ENCODE results near the gene NPTX1.
A peak's percentile ranks its signal among the peaks of the same experiment; 100 is the strongest.

NPTX1 gene

DNA sequence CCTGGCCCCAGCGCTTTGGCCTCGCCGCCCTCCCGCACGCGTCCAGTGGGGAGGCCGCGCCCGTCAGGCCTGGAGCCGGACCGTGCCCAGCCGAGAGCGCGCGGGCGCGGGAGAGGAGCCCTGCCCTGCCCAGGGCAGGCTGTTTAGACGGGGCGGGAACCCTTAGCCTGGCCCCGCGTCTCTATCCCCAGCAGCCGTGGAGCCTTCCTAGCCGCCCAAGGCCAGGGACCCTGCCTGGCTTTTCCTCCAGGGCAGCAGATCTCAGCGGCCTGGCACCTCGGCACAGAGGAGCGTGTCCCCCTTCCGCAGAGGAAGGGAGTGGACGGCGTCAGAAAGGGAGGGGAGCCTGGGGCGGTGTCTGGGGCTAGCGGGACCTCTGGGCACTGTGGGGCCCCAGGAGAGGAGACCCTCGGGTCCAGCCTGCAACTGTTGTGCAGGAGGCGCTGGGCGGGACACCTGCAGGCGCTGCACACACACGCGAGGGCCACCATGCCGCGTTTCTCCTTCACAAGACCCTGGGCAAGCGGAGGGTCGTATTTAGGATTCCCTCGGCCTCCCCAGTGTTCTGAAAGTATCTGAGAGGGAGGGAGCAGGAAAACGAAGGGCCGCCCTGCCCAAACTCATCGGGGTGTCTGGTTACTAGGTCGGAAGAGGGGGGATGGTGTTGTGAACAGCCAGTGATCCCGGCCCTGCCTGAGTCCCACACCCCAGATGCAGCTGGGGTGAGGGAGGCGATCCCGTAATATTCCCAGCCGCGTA is 2.3 kb upstream of the NPTX1 start:
- no peak for DNase-seq

DNA sequence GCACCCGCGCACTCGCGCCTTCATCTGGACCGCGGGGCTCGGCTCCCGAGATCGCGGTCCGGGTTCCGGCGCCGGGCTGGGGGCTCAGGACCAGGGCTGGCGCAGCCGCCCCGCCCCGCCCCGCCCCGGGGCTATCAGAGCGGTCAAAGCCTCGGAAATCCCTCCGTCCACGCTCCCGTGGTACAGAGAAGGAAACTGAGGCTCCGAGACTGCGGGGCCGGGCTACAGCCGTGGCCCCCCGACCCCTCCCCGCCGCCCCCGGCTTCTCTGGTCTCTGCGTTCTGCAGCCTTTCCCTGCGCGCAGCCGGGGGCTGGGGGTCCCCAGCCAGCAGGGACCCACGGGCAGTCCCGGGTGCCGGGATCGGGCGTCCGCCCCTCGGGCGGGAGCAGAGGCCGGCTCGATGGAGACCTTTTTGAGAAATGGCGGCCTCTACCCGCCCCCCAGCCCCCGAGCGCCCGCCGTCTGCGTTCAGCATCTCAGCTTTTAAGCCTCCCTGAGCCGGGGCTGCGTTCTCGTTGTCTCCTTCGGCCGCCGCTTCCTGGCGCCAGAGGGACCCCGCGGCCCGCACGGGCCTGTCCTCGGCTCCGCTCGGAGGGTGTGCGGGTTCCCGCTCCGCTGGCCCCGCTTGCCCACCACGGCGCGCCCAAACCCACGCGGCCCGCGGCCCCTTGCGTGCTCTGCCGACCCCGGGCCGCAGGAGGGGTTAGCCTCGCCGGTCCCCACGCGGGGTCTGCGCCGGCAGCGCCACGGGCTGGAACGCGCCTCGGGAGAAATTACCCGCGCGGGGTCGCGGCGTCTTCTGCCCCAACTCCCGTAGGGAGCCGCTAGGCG is 1.5 kb upstream of the NPTX1 start:
- DNase-seq, result peak; percentile 74

DNA sequence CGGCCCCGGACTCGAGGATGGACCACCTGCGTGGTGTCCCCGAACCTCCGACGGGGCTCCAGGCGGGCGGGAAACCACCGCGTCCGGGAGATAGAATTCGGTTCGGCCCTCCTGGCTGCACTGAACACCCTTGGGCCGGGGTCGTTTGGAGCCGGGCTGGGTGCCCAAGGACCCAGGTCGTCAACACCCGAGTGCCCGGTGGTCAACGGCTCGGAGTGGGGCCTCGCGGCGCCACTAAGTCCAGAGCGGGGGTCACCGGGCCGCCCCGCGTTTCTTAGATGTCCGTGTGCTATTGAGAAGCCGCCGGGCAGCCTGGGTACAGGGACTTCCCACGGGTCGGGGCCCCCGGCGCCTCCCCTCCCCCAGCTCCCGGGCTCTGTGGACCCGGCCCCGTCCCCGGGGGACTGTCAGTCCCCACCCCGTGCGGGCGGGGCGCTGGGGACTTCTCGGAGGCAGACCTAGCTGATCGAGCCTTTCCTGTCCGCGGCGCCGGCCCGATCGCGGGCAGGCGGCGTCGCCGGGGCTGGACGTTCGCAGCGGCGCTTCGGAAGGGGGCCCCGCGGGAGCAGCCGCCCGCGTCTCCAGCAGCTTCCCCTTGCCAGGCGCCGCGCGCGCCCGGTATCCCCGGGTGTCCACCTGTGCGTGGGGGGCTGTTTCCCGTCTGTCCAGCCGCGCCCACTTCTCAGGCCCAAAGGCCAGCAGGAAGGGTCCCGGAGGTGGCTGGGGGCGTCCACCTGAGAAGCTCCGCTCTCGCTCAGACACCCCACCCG is 655 bp upstream of the NPTX1 start:
- DNase-seq, result no peak

DNA sequence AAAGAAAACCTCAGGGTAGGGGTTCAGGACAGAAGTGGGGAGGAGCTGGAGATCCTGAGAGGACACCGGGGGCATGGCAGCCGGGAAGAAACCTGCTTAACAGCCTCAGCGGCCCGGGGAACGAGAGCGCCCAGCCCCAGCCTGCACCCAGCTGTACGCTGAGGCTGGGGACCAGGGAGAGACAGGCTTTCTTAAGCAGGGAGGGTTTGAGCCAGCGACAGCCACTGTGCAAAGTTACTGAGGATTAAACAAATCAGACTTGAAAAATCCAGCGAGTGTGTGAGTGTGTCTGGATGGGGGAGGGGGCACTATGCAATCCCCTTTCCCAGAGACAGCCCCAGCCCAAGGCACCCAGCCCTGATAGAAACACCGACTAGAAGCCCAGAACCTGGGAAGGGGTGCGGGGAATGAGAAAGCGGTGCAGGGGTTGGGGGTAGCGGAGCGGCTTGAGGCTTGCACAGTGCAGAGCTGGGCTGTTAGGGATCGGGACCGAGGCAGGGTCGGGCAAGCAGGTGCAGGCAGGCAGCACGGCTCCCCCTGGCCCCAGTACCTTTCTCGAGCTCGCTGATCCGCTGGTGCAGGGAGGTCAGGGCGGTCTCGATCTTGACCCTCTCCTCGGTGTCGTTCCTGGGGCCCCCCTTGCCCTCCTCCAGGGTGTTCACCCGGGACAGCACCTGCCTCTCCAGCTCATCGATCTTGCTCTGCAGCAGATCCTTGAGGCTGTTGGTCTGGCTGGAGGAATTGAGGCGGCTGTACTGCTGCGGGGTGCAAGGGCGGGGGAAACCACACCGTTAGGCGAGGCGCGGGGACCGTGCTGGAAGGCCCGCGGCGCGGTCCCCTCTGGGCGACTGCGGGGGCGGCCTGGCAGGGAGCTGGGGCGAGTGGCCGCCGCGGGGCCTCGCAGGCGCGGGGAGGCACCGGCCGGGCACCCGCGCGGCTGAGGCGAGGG is 1.2 kb downstream of the NPTX1 start:
- DNase-seq, result no peak

DNA sequence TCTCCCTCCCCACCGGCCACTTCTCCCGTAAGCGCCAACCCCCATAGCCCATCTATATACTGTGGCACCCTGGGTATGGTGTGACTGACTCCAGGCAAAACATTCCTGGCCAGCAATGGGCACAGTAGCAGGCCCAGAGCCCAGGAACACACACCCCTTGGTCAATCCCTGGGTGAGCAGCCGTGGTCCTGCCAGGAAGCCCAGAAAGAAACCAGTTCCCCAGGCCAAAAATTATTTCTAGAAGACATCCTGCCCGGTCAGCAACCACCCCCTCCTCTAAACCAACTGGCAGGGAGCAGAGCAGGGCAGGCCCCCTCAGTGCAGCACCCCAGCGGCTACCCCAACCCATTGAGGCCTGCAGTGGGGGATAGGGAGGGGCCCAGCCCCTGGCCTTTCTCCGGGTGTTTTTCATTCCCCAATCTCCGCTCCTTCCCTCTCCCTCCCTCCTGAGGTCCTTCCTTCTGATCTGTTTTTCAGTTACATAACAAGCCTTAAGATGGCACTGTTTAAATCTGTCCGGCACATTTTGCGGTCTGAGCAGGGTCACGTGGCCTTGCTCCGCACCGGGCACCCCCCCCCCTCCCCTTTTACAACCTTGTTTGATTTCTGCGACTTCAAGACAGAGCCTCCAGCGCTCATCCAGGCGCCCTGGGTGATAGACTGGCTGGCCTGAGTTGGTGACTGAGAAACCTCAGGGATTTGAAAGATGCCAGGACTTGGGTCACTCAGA is 2.0 kb downstream of the NPTX1 start:
- DNase-seq, result no peak

DNA sequence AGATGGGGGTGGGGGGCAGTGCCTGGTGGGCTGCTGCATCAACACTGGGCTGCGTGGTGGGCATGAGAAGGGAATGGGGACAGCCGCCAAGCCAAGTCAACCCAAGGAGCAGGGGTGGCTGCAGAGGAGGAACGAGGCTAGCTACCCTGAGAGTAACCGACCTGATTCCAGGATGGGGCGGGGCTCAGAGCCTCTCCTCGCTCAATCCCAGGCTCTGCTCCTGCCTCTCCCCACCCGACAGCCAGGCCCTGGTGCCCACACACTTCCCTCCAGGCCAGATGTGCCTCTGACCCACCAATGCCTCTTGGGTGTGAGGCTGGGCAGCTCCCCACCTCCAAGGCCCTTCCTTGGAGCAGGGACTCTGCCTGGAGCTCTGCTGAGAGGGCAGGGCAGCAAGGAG is 2.7 kb downstream of the NPTX1 start:
- DNase-seq, result no peak

DNA sequence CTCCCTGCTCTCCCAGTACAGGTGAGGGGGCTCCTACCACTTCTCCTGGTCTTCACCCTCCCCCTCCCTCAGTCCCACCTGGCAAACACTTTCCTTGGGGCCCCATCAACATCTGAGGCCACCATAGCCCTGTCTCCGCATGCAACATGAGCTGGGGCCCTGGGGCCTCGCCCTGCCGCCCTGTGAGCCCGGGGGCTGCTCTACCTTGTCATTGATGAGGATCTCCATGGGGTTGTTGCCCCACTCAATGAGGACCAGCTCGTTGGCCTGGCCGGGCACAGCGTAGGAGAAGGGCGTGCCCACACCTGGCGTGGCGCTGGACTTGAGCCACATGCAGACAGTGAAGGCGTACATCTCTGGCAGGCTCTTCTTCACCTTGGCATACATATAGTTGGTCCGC is 3.4 kb downstream of the NPTX1 start:
- no peak for DNase-seq

DNA sequence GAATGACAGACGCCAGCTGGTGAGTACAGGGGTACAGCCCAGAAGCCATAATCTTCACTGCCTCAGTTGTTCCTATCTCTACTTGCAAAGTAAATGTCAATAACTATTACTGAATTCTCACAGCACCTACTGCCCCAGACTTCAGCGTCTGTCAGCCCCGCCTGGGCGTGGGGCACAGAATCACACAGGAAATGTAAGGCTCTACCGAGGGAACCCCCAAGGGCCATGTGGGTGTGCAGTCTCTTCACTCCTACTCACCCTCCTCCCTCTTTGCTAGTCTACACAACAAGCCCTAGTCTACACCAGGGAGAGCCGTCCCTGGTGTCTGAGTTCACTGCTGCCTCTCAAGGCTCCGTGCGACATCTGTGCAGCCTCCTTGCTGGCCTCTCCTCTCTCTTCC is 4.5 kb downstream of the NPTX1 start:
- no peak for DNase-seq

DNA sequence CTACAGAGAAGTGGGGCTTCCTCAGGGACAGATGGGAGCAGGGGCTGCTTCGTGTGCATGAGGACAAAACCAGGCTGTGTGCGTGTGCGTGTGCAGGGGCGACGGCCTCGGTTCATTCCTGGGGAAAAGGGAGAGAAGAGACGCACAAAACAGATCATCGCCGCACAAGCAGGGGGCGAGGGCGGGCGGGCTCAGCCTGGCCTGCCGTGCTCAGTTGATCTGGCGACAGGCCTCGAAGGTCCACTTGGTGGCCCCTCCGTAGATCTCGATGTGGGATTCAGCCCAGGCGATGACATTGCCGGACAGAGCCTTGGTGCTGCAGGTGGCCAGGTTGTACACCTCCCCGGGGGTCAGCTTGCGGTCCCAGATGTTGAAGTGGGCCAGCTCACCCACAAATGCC is 5.8 kb downstream of the NPTX1 start:
- DNase-seq, result no peak

DNA sequence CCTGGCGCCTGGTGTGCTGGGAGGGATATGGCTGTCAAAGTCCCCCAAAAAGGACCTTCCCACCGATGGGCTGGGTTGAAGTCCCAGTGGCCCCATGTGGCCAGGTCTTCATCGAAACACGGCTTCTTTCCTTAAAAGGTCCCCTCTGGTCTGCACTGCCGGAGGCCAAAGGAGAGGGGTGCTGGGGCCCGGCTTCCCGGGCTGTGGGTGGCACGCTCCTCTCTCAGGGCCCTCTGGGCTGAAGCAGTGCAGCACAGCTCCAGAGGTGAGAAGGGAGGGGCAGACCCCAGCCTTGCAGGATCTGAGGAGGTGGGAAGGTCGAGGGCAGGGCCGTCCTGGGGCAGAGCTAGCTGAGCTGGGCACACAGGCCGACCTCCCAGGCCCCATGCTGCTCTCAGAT is 6.7 kb downstream of the NPTX1 start:
- no peak for DNase-seq

DNA sequence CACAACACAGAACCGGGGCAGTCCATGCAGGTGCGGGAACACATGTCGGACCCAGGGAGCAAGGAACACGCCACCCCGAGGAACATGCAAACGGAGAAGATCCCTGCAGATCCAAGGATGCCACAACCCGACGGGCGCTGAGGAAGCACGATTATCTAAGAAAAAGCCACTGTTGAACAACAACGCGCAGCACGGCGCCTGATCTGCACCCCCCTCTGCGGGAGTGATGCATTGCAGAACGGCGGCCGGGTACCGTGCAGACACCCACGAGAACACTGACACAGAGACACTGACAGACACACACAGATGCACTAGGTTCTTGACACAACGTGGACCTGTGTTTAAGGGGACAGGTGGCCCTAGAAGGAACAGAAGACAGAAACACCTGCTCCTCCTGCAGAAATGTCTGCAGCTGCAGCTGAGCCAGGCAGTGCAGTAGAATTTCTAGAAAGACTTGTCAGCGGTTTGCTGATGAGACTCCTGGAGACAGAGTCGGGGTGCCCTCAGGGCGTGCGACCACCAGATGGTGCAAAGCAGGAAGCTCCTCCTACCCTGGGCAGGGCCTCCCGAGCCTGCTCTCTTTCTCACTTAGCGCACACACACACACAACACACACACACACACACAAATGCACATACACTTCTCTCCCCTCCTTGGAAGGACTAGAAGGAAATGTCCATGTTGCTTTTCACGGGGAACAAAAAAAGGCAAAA is 7.5 kb downstream of the NPTX1 start:
- DNase-seq, result no peak

DNA sequence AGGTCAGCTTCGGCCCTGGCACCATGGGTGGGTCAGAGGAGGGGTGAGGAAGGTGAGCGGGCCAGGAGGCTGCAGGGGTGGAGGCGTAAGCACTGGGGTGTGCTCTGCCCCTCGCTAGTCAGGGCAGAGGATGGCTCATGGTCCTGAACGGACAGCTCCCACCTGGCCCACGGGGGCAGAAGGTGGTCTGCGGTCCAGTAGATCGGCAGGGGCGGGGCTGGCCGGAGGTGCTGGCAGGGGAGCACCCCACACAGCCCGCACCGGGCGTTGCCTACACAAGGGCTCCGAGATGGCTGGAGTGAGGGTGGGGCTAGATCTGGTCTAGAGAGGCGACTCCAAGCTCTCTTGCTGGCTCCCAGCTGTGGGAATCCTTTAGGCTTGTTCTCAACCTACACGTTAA is 8.2 kb downstream of the NPTX1 start:
- DNase-seq, result no peak

DNA sequence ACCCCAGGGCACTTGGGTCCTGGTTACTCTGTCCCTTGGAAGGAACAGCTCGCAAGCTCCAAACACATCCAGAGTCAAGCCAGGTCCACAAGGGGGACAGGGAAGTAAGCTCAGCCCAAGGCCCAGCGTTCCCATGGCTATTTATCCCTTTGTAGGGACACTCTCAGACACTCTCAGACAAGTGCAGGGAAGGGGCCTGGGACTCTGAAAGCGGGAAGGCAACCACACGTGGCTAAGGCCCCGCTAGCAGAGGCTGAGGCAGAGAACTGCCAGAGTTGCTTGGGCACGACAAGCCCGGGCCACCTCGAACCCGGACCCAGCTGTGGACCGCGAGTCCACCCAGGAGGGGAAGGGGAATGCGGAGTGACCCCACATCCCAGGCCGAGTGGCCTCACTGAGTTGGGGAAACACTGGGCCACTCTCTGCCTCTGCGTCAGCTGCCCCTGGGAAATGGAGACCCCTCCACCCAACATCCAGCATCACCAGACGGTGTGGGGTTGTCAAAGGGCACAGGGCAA is 10.2 kb downstream of the NPTX1 start:
- DNase-seq, result no peak

DNA sequence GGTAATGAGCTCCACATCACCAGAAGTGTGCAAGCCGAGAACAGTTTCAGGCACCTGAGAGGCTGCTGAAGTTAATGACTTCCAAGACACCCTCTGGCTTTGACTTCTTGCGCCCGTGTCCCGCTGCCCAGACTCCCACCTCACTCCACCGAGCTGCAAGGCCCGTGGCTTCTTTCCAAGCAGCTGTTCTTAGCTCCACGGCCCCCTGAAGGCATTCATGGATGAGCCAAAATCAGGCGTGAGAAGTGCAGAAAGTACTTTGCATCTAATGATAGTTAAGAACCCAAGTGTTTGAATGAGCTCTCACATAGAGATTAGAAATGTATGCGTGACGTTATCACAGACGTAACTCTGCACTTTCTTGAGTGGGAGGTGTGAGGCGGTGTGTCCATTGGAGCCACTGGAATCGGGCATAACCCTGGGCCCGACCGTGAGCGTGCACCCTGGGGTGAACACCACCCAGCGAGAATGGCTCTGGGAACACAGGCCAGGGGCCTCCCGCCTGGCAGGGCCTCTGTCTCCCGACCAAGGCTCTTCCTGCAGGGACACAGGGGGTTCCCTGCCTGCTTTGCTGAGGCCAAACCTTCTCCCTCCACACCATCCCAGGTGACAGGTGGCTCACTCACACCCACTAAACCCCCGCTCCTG is 11.0 kb downstream of the NPTX1 start:
- DNase-seq, result no peak

DNA sequence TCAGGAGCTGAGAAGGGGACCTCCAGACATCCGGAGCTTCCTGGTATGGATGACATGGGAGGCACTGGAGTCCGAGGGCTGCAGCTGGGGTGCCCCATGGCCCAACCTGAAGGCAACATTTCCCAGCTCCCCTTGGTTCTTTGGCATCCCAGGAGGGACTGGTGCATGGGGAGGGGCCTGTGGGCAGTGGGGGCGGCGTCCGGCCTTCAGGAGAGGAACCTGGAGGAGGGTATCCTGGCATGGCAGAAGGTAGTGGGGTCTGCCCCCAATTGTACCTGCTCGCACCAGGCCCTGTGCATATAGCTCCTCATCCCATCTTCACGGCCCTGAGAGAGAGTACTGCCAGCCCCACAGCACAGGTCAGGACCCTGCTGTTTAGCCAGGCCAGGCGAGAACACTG is 11.9 kb downstream of the NPTX1 start:
- DNase-seq, result no peak

DNA sequence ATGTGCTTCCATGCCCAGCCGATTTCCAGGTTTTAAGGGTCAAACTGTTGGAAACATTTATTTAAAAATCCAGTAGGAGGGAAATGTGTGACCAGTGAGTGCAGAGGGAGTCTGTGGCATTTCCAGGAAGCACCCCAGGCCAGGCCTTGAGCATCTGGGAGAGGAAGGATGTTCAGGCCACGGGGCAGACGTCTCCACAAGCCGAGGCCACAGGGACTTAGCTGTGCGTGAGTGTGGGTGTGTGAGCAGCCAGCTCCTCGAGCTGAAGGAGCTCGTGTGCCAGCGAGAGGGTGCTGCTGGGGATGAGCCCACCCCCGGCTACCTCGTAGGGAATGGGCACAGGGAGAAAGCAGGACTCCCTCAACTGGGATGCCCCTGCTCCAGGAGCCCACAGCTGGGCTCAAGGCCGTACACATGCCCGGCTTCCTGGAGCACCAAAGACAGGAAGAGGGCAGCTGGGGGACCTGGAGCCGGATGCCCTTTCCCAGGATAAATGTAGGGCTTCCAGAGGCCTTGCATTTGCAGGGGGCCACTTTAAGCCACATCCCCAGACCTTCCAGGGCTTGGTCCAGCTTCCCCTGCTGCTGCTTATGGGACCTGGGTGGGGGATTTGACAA is 12.5 kb downstream of the NPTX1 start:
- DNase-seq, result no peak

DNA sequence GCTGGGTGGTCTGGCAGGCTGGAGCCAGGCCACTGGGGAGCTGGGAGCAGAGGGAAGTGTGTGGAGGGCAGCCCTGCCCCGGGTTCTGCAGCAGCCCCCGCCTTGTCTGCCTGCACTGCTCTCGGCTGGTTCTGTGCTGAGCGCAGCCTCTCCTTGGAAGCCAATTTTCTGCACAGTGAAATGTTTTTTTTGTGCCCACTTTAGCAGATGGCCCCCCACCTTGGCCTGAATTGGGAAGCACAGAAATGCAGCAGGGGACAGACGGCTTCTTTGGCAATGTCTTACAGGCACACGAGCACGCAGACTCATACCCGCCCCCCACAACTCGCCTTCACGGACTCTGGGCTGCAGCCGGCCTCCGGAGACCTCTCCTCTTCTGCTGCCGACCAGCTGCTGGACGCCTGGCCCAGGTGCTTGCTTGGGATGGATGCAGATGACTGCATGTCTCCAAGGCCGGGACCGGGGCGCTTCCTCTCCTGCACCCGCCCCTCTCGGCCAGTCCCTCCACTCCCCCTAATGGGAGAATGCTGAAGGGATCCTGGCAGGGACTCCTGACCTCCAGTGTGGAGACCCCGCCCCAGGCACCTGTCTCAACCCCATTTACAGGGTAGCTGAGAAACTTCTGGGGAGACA is 14.8 kb downstream of the NPTX1 start:
- no peak for DNase-seq

DNA sequence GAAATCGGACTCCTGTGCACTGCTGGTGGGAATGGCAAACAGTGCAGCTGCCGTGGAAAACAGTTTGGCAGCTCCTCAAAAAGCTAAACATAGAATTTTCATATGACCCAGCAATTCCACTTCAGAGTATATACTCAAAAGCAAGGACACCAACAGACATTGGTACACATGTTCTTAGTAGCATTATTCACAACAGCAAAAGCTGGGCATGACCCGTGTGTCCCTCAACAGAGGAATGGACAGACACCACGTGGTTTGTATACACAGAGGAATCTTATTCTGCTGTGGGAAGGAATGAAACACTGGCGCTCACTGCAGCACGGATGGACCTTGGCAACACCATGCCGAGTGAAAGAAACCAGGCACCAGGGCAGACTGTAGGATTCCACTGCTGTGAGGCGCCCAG is 16.0 kb downstream of the NPTX1 start:
- DNase-seq, result no peak

DNA sequence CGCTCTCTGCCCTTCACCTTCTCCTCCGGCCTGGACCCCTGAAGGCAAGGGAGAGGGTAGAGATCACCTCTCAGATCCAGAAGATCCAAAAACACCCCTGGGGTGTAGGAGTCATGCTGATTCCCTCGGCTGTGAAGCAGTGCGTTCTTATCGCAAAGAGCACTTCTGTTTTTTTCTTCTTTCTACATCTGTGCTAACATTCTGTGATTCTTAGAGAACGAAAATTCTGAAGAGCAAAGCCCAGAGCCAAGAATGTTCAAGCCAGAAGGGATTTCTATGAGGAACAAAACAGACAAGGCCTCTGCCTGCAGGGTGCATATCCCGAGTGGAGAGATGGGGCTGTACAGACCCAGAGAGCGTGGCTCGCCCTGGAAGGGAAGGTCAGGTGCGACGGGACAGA is 17.2 kb downstream of the NPTX1 start:
- no peak for DNase-seq
